Esophagus mucosa (tissue), 1 donor: ENCODE results near the gene CEL. TPM values are rescaled to one million over a fixed set of nuclear protein-coding genes. Genes with fewer than 3 reads are reported as not detected.
"Not testable (repeated sequence)": the region's sequence is repeated elsewhere in the genome, so short reads cannot be mapped to it uniquely, and the experiment has no call there.

Source experiments
- ATAC-seq: fragments of 200-7000 bp; cut with Tn5 transposase; one replicate; pipeline ENCODE4 v1.9.1; 2020
- total RNA-seq: library from RNA; stranded (reverse); gene quantifications from one replicate; pipeline ENCODE4 v1.2.4, GENCODE V29; 2023
- donor health status: DM: yes; HTN: yes; CAD: no.

CEL gene
- total RNA-seq, 1 donor from 2014 or later = 2.4 TPM

GRCh38 chr9:133048595-133048994, 13.2 kb upstream of the CEL start:
- peak; percentile 41 for ATAC-seq

DNA sequence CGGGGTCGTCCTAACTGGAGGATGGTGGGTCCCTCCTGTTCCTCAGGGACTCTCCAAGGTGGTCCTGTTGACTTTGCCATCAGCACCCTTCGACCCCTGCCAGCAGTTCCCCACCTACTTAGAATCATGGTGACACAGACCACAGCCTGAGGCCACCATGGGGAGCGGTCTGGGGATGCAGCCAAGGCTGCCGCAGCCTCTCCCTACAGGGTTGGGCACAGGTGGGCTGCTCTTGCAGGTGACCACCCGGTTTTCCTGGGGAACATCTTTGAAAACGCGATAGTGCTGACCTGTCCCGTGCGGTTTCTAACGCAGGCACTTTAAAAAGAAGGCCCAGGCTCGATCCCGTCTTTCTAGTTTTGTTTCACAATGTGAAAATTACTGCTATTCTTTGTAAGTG, 12.7 kb upstream of the CEL start:
- ATAC-seq = no peak

DNA sequence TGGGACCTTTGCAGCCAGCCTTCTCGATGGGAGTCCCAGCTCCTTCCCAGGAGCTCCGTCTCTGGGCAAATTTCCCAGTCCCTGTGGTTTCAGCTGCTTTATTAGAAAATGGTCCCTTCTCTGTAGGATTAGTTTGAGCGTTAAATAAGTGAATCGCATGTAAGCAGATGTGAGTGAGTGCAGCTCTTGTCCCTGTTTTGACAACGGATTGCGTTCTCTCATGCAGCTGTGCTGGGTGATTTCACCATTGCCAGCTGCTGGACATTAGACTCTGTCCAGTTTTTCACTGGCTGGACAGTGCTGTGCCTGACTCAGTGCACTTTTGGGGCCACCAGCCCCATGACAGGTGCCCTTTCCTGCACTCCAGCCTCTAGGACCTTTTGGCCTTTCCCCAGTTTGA, 11.6 kb upstream of the CEL start:
- ATAC-seq = no peak

- ATAC-seq = no peak
Observed at GRCh38 chr9:133050781-133051180, 11.0 kb upstream of the CEL start.

GRCh38 chr9:133051281-133051900, 10.4 kb upstream of the CEL start:
- no peak for ATAC-seq

DNA sequence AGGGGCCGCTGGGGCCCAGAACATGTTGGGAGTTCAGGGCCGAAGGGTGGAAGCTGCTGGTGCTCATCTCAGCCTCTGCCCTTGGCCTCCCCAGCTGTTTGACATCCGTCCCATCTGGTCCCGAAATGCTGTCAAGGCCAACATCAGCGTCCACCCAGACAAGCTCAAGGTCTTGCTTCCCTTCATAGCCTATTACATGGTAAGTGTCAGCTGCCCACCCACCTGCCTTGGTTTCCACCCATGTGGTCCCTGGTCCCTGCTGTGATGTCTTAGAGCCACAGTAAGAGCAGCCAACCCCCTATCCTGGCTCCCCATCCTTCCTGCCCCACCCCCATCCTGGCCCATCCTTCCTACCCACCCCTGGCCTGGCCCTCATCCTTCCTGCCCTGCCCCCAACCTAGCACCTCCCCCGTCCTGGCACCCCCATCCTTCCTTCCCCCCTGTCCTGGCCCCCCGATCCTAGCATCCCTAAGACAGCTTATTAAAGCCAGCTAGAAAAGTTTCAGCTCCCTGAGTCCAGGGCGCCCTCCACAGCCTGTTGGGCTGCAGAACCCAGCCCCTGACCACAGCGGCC, 9.7 kb upstream of the CEL start:
- no peak for ATAC-seq

- no peak for ATAC-seq
Observed at GRCh38 chr9:133054194-133054890, 7.4 kb upstream of the CEL start.

DNA sequence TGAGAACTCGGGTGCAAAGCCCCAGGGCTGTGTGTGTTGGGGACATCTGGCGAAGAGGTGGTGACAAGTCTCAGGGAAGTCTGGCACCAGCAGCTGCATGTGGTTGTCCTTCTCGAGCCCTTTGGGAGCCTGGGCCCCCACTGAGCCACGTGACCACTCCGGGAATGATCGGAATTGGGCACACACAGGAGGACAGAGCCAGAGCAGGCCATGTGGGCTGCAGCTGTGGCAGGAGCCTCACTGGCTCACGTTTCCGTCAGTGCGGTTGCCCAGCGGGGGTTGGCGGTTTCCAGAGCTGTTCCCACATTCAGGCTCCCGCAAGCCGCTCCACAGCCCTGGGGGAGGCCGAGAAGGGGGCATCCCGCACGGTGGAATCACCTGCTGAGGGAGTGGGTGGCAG, 6.8 kb upstream of the CEL start:
- no peak for ATAC-seq

DNA sequence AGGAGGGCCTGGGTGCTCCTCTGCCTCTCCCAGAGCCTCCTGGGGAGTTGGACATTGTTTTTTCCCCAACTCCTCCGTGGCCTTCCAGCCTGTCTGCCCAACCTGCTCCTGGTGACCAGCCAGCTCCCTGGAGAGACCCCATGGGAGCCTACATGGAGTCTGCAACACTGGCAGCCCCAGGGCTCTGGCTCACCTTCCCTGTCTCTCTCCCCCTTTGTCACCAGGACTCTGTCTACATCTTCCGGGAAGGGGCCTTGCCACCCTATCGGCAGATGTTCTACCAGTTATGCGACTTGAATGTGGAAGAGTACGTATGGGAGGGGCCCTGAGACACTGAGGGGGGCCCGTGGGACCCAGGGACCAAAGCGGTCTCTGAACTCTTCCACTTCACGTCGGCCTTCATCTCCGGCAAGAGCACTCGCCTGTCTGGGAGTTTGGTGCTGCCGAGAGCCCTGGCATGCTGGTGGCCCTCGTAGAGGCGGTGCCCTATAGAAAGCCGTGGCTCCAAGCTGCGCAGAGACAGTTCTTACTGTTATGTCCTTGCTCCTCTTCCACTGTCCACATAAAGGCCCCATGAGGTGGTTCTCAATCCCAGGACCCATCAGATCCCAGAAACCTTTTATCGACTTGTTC, 5.9 kb upstream of the CEL start:
- no peak for ATAC-seq

DNA sequence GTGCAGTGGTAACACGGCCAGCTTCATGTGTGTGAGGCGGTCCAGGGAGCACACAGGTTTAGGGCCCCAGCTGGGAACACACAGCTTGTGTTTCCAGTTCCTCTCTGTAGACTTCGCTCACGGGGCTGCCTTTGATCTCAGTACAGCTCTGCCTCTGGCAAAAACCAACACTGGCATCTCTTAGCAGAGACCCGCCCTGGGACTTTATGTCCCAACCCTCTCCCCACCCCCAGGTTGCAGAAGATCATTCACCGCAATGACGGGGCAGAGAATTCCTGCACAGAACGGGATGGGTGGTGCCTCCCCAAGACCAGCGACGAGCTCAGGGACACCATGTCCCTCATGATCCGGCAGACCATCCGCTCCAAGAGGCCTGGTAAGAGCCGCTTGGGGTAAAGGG, 5.2 kb upstream of the CEL start:
- peak; percentile 76 for ATAC-seq

GRCh38 chr9:133057006-133057405, 4.8 kb upstream of the CEL start:
- peak; percentile 41 for ATAC-seq

DNA sequence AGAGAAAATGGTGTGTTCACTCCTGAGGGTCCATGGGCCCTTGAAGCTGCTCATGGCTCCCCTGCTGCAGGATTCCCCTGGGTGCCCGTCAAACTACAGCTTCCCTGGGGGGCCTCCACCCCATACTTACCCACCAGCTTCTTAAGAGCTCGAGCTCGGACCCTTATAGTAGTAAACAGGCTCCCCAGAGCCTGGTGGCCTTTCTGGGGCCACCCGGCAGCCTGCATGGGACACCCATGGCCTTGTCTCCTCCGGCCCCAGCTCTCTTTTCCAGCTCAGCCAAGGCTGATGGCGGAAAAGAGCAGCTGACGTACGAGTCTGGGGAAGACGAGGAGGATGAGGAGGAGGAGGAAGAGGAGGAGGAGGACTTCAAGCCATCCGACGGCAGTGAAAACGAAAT, 4.2 kb upstream of the CEL start:
- ATAC-seq = no peak

DNA sequence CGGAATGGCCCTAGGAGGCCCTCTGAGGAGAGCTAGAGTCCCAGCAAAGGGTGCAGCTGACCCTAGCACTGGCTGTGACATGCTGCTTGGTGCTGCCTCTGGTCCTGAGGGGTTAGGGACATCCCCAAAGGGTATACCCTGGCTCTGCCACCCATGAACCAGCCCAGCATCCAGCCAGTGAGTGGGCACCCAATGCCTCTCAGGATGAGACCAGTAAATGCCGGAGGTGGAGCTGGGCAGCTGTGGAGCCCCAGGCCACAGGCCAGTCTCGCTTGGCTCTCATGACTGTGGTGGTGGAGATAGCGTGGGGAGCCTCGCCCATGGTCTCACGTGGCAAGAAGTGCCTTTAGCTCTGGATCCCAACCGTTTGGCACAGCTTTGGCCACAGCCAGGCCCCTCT, 3.7 kb upstream of the CEL start:
- ATAC-seq = no peak

DNA sequence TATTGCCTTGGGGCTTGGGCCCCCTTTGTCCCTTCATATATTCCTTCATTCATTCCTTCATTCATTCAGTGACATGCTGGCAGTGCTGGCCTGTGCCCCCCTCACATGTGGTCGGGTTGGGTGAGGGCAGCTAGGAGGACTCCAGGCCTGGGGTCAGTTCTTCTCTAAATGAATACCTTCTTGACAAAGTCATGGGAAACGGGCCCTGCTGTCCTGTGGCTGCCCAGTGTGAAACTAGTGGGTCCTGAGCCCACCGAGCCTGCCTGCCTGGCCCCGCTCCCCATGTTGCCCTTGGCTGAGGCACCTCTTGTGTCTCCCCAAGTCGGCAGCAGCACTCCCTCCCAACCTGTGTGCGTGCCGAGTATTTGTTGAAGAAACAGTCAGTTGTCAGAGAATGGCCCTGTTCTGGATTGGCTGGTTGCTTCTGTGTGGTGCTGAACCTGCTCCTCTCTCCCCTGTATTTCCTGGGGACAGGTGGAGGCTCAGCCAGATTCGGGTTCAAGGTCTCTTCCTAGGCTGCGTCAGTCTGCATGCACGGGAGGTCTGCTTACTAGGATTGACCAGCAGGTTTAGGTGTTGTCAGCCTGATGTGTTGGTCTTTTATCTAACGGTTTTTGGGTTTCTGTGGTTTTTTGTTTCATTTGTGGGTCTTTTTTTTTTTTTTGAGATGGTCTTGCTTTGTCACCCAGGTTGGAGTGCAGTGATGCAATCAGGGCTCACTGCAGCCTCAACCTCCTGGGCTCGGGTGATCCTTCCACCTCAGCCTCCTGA, 3.0 kb upstream of the CEL start:
- no peak for ATAC-seq

DNA sequence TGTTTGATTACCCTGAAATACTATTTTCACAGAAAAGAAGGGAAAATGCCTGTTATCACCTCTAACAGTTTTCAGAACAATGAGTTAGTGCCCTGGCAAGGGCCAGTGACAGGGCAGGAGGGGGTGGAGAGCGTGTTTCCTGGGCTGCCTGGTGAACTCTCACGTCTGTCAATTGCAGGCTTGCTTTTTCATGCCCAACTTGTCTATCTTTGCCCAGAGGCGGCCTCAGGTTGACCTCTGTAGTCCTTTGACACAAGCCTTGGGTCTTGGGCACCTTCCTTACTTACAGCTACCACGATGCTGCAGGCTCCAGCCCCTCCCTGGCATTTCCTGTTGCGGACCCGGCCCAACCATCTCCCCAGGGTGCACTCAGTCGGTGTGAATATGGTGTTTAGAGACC, 2.2 kb upstream of the CEL start:
- ATAC-seq = peak; percentile 39

DNA sequence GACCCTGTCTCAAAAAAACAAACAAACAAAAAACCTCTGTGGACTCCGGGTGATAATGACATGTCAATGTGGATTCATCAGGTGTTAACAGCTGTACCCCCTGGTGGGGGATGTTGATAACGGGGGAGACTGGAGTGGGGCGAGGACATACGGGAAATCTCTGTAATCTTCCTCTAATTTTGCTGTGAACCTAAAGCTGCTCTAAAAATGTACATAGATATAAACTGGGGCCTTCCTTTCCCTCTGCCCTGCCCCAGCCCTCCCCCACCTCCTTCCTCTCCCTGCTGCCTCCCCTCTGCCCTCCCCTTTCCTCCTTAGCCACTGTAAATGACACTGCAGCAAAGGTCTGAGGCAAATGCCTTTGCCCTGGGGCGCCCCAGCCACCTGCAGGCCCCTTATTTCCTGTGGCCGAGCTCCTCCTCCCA, 1.4 kb upstream of the CEL start:
- ATAC-seq = no peak

- ATAC-seq = peak; percentile 33
Observed at GRCh38 chr9:133061019-133061763, 590 bp upstream of the CEL start.

- not testable (repeated sequence) for ATAC-seq
Observed at GRCh38 chr9:133062569-133062968, 788 bp downstream of the CEL start.

GRCh38 chr9:133063159-133063499, 1.3 kb downstream of the CEL start:
- no peak for ATAC-seq

DNA sequence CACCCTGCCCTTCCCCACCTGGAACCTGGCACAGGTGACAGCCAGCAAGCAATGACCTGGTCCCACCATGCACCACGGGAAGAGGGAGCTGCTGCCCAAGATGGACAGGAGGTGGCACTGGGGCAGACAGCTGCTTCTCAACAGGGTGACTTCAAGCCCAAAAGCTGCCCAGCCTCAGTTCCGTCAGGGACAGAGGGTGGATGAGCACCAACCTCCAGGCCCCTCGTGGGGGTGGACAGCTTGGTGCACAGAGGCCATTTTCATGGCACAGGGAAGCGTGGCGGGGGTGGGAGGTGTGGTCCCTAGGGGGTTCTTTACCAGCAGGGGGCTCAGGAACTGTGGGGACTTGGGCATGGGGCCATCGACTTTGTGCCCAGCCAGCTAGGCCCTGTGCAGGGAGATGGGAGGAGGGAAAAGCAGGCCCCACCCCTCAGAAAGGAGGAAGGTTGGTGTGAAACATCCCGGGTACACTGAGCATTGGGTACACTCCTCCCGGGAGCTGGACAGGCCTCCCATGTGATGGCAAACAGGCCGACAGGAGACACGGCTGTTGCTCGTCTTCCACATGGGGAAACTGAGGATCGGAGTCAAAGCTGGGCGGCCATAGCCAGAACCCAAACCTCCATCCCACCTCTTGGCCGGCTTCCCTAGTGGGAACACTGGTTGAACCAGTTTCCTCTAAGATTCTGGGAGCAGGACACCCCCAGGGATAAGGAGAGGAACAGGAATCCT, 1.9 kb downstream of the CEL start:
- ATAC-seq = no peak

DNA sequence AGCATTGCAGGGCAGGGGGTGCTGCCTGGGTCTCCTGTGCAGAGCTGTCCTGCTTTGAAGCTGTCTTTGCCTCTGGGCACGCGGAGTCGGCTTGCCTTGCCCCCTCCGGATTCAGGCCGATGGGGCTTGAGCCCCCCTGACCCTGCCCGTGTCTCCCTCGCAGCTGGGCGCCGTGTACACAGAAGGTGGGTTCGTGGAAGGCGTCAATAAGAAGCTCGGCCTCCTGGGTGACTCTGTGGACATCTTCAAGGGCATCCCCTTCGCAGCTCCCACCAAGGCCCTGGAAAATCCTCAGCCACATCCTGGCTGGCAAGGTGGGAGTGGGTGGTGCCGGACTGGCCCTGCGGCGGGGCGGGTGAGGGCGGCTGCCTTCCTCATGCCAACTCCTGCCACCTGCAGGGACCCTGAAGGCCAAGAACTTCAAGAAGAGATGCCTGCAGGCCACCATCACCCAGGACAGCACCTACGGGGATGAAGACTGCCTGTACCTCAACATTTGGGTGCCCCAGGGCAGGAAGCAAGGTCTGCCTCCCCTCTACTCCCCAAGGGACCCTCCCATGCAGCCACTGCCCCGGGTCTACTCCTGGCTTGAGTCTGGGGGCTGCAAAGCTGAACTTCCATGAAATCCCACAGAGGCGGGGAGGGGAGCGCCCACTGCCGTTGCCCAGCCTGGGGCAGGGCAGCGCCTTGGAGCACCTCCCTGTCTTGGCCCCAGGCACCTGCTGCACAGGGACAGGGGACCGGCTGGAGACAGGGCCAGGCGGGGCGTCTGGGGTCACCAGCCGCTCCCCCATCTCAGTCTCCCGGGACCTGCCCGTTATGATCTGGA, 2.7 kb downstream of the CEL start:
- ATAC-seq = no peak
